Measurements from ENCODE around the gene AMIGO3. TPM values are rescaled to one million over a fixed set of nuclear protein-coding genes. Genes with fewer than 3 reads are reported as not detected.

AMIGO3 gene
- polyA plus RNA-seq, 1 donor (not counting 4 experiments of a cell fraction or from before 2014, with no cell fraction given): 0.03 TPM

- Histone ChIP-seq H3K9me3 (ENCODE audit: control insufficient read depth, low read depth, low read length) (no peaks in the 10 kb centered on the region), H3K4me2 (ENCODE audit: control insufficient read depth, extremely low read depth, insufficient read depth, low read depth, low read length) (no peak overlapping the region), H3K36me3 (ENCODE audit: control insufficient read depth in 2 of 2, extremely low read depth in 1 of 2, insufficient read depth in 2 of 2, low read length in 2 of 2) (no peaks in the 10 kb centered on the region), H4K20me1 (ENCODE audit: control insufficient read depth, extremely low read depth, insufficient read depth, low read length) (no peaks in the 10 kb centered on the region), H3K79me2 (ENCODE audit: control insufficient read depth, insufficient read depth, low read length) (no peaks in the 10 kb centered on the region), H3K27me3 (ENCODE audit: control insufficient read depth, extremely low read depth, insufficient read depth, low read length) (peaks cover 5% of the 10 kb centered on the region), H3K9me1 (ENCODE audit: control insufficient read depth, extremely low read depth, insufficient read depth, low read length) (no peaks in the 10 kb centered on the region), H3K27ac (ENCODE audit: control insufficient read depth, insufficient read depth, low read length) (no peak overlapping the region), H3K9ac (ENCODE audit: control insufficient read depth, extremely low read depth, insufficient read depth, low read length) (no peak overlapping the region), H2AFZ (ENCODE audit: control insufficient read depth, low read length) (no peak overlapping the region), H3K4me1 (ENCODE audit: control insufficient read depth, extremely low read depth, insufficient read depth, low read length) (peaks cover 10% of the 10 kb centered on the region), H3K4me3 (ENCODE audit: control insufficient read depth in 2 of 3, extremely low read depth in 1 of 3, insufficient read depth in 2 of 3, low read depth in 1 of 3, low read length in 3 of 3) (no peak overlapping the region)
- TF ChIP-seq CTCF (optimal IDR thresholded peaks at IDR 0.05 in 1 of 3, IDR thresholded peaks at IDR 0.05 in 1 of 3, conservative IDR thresholded peaks at IDR 0.05 in 1 of 3; ENCODE audit: extremely low read depth in 1 of 3, insufficient read depth in 2 of 3, low read length in 3 of 3) (no peak), EZH2 (IDR thresholded peaks at IDR 0.05; ENCODE audit: low read length) (no peak)
- dilution Hi-C loops (cut with MboI; ENCODE audit: extremely low pct_ligation_motif_present, low sequenced_read_pairs): loop anchor here (25.0 kb wide), 1 partner anchor 106 kb away; the partner anchor contains the start of gene BSN
- DNase-seq (ENCODE audit: low read depth, low spot score) (no peak), FAIRE-seq (no peak)
Observed at GRCh38 chr3:49667701-49668413, 51.6 kb downstream of the AMIGO3 start.

Small RNA genes lying within 50 kb of the gene (small RNA-seq; reads per million reads assigned to genes)
- gene AMIGO3 (ENCODE audit: insufficient read length in 3 of 3, low read depth in 3 of 3, low replicate concordance in 1 of 3): 0 reads per million in 3 experiments
- gene COX6CP14 (ENCODE audit: insufficient read length in 3 of 3, low read depth in 3 of 3, low replicate concordance in 1 of 3): 0 reads per million in 3 experiments

Other genes starting within 250 kb of the AMIGO3 start
- gene DAG1, start 249.4 kb downstream of the AMIGO3 start, polyA plus RNA-seq: 22.0 to 34.4 TPM (median 32.9 TPM) in 3 replicates
- gene BSN, start 165.2 kb downstream of the AMIGO3 start, polyA plus RNA-seq: under 0.01 to 0.01 TPM (median under 0.01 TPM) in 3 replicates
- 106 to 161 TPM (median 160 TPM) in 3 replicates for gene APEH, start 45.3 kb downstream of the AMIGO3 start, polyA plus RNA-seq
- 4.5 to 12.4 TPM (median 5.2 TPM) in 3 replicates for gene MST1, start 30.2 kb downstream of the AMIGO3 start, polyA plus RNA-seq
- gene RNF123, start 30.1 kb downstream of the AMIGO3 start, polyA plus RNA-seq: 18.1 to 34.4 TPM (median 20.4 TPM) in 3 replicates
- gene GMPPB, start 4.3 kb upstream of the AMIGO3 start, polyA plus RNA-seq: 17.1 to 22.2 TPM (median 17.4 TPM) in 3 replicates
- gene IP6K1, start 66.9 kb upstream of the AMIGO3 start, polyA plus RNA-seq: 24.5 to 34.3 TPM (median 25.9 TPM) in 3 replicates
- gene CDHR4, start 80.2 kb upstream of the AMIGO3 start, polyA plus RNA-seq: 0.19 TPM in 1 of 3 replicates, not detected in the others
- 10.1 to 20.6 TPM (median 12.0 TPM) in 3 replicates for gene INKA1, start 83.6 kb upstream of the AMIGO3 start, polyA plus RNA-seq
- 5.4 to 10.4 TPM (median 7.7 TPM) in 3 replicates for gene UBA7, start 94.3 kb upstream of the AMIGO3 start, polyA plus RNA-seq
- gene TRAIP, start 136.9 kb upstream of the AMIGO3 start, polyA plus RNA-seq: 3.7 to 5.8 TPM (median 5.8 TPM) in 3 replicates
- not detected in 3 replicates for gene CAMKV, start 150.2 kb upstream of the AMIGO3 start, polyA plus RNA-seq
- 106 to 161 TPM (median 110 TPM) in 3 replicates for gene MST1R, start 184.2 kb upstream of the AMIGO3 start, polyA plus RNA-seq
- gene MON1A, start 210.1 kb upstream of the AMIGO3 start, polyA plus RNA-seq: 10.7 to 14.9 TPM (median 14.7 TPM) in 3 replicates
- 34.3 to 43.2 TPM (median 36.4 TPM) in 3 replicates for gene RBM6, start 220.5 kb upstream of the AMIGO3 start, polyA plus RNA-seq